ENCODE results near the gene TFF1.

DNA sequence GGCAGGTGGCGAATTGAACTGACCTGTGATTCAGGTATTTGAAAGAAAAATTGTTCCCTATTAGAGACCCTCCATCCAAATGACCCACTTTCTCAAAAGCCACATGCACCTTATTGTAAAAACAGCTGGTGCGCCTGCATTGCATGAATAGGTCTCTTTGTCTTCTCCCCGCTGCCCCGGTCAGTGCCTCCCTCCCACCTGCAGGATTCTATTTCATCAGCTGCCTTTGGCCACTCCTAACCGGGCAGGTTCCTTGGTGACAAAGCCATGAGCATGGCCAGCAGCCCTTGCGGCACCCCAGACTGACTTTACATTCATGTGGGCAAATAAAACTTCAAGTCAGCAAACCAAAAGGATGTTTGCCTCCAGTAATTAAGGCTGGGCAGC is 23.1 kb upstream of the TFF1 start:
- no peak for TF ChIP-seq CTCF (conservative IDR thresholded peaks at IDR 0.05; ENCODE audit: low read length)
- no peak for TF ChIP-seq EZH2phosphoT487 (IDR thresholded peaks at IDR 0.05; ENCODE audit: borderline replicate concordance)

Data from Loucy (cell line).